Ishikawa (cell line): ENCODE measurements around the gene RASAL2.

Experiments
- CEBPB ChIP-seq: IDR thresholded peaks from 2 replicates; pipeline ENCODE4 v1.6.1; 2012
- CREB1 ChIP-seq: IDR thresholded peaks from 2 replicates; pipeline ENCODE4 v1.6.1; 2012; ENCODE audit warnings: low read depth
- EGR1 ChIP-seq: IDR thresholded peaks from 2 replicates; pipeline ENCODE4 v1.6.1; 2012
- EP300 ChIP-seq: IDR thresholded peaks from 2 replicates; pipeline ENCODE4 v1.6.1; 2012; ENCODE audit warnings: borderline replicate concordance
- FOXM1 ChIP-seq: IDR thresholded peaks from 2 replicates; pipeline ENCODE4 v1.6.1; 2012; ENCODE audit warnings: low read depth, borderline replicate concordance
- MAX ChIP-seq: IDR thresholded peaks from 2 replicates; pipeline ENCODE4 v1.6.1; 2012
- NFIC ChIP-seq: IDR thresholded peaks from 2 replicates; pipeline ENCODE4 v1.6.1; 2012
- RAD21 ChIP-seq: IDR thresholded peaks from 2 replicates; pipeline ENCODE4 v1.6.1; 2012; ENCODE audit warnings: low read depth
- REST ChIP-seq: IDR thresholded peaks from 2 replicates; pipeline ENCODE4 v1.6.1; 2012; ENCODE audit warnings: low read depth, mild to moderate bottlenecking
- TAF1 ChIP-seq: IDR thresholded peaks from 2 replicates; pipeline ENCODE4 v1.6.1; 2012; ENCODE audit warnings: low read depth, mild to moderate bottlenecking
- TCF12 ChIP-seq: IDR thresholded peaks from 2 replicates; pipeline ENCODE4 v1.6.1; 2012; ENCODE audit warnings: low read depth
- TEAD4 ChIP-seq: IDR thresholded peaks from 2 replicates; pipeline ENCODE4 v1.6.1; 2012
- USF1 ChIP-seq: IDR thresholded peaks from 2 replicates; pipeline ENCODE4 v1.6.1; 2012
- YY1 ChIP-seq: IDR thresholded peaks from 2 replicates; pipeline ENCODE4 v1.6.1; 2012; ENCODE audit warnings: low read depth
- ZBTB7A ChIP-seq: IDR thresholded peaks from 2 replicates; pipeline ENCODE4 v1.6.1; 2012; ENCODE audit warnings: low read depth

Gene RASAL2

GRCh38 chr1:178161516-178161915 is 67.6 kb downstream of the RASAL2 start:
- TF ChIP-seq EP300 (no peak), NFIC (no peak), MAX (no peak), ZBTB7A (no peak), USF1 (no peak), YY1 (no peak), CREB1 (no peak), FOXM1 (no peak), REST (no peak), TCF12 (no peak), RAD21 (no peak)

- TF ChIP-seq NFIC (no peak), USF1 (no peak), CREB1 (no peak), FOXM1 (no peak), ZBTB7A (no peak), TAF1 (no peak), TEAD4 (no peak), TCF12 (no peak), RAD21 (no peak), YY1 (no peak), MAX (no peak), CEBPB (no peak)
Observed at GRCh38 chr1:178165196-178165595, 71.3 kb downstream of the RASAL2 start.

GRCh38 chr1:178166429-178167024 is 72.6 kb downstream of the RASAL2 start:
- TF ChIP-seq RAD21, result no peak
- TF ChIP-seq MAX, result no peak
- no peak for TF ChIP-seq EGR1
- no peak for TF ChIP-seq FOXM1
- no peak for TF ChIP-seq EP300
- no peak for TF ChIP-seq TCF12

GRCh38 chr1:178168536-178168935 is 74.6 kb downstream of the RASAL2 start:
- TF ChIP-seq CEBPB (no peak), NFIC (no peak)

- TF ChIP-seq CEBPB (no peak), RAD21 (no peak), TCF12 (no peak)
Observed at GRCh38 chr1:178169649-178170048, 75.7 kb downstream of the RASAL2 start.

- TF ChIP-seq ZBTB7A (no peak), FOXM1 (no peak), CEBPB (no peak), YY1 (no peak), EGR1 (no peak), TCF12 (no peak), EP300 (no peak)
Observed at GRCh38 chr1:178172939-178173338, 79.0 kb downstream of the RASAL2 start.

- TF ChIP-seq YY1, result no peak
Observed at GRCh38 chr1:178174539-178174938, 80.6 kb downstream of the RASAL2 start.

- no peak for TF ChIP-seq MAX
Observed at GRCh38 chr1:178180405-178180804, 86.5 kb downstream of the RASAL2 start.

- no peak for TF ChIP-seq USF1
- no peak for TF ChIP-seq TAF1
- no peak for TF ChIP-seq TEAD4
Observed at GRCh38 chr1:178183796-178184195, 89.9 kb downstream of the RASAL2 start.
